CD14-positive monocyte (primary cell): ENCODE data around the gene COQ8A. TPM values are rescaled to one million over a fixed set of nuclear protein-coding genes. Genes with fewer than 3 reads are reported as not detected.

Source experiments
- DNase-seq, 3 donors: peaks; one replicate each; pipeline ENCODE4 v3.0.0-alpha.2; 2011 to 2022
- H2AFZ ChIP-seq: 2 replicates; pipeline ENCODE4 v1.6.0; 2012; ENCODE audit warnings: mild to moderate bottlenecking, low read depth, low read length, inconsistent platforms; ENCODE audit not compliant: insufficient read depth, poor library complexity, severe bottlenecking
- H3K27ac ChIP-seq, 2 donors: 1 replicate in 1 of 2; 2 replicates in 1 of 2; pipeline ENCODE4 v1.5.1; 2012 to 2013; ENCODE audit warnings: low read length in 2 of 2, control low read depth in 1 of 2, inconsistent platforms in 1 of 2, low read depth in 1 of 2, mild to moderate bottlenecking in 1 of 2
- H3K27me3 ChIP-seq, 2 donors: one replicate each; pipeline versions ENCODE4 v1.6.0 to v1.6.1; 2011 to 2013; ENCODE audit warnings: low read length in 2 of 2; ENCODE audit not compliant: control insufficient read depth in 2 of 2, insufficient read depth in 2 of 2
- H3K36me3 ChIP-seq, 2 donors: replicated peaks in 1 of 2; 1 replicate in 1 of 2; 2 replicates in 1 of 2; pipeline versions ENCODE4 v1.5.1 to v1.6.1; 2012 to 2013; ENCODE audit warnings: low read length in 2 of 2, control low read depth in 1 of 2, inconsistent platforms in 1 of 2, mild to moderate bottlenecking in 1 of 2; ENCODE audit not compliant: insufficient read depth in 2 of 2, control insufficient read depth in 1 of 2
- H3K4me1 ChIP-seq, 2 donors: 1 replicate in 1 of 2; 2 replicates in 1 of 2; pipeline versions ENCODE4 v1.5.1 to v1.6.1; 2012 to 2013; ENCODE audit warnings: low read length in 2 of 2, control low read depth in 1 of 2, inconsistent platforms in 1 of 2, mild to moderate bottlenecking in 1 of 2, moderate library complexity in 1 of 2; ENCODE audit not compliant: insufficient read depth in 2 of 2, control insufficient read depth in 1 of 2
- H3K4me2 ChIP-seq: replicated peaks from 2 replicates; pipeline ENCODE3; 2012; ENCODE audit warnings: low read length, moderate library complexity, mild to moderate bottlenecking; ENCODE audit not compliant: poor library complexity, severe bottlenecking; ENCODE audit errors: extremely low read depth
- H3K4me3 ChIP-seq, 3 experiments: fragments of 200-600 bp in 1 of 3; sonication (generic) in 1 of 3; replicated peaks in 1 of 3; 1 replicate in 2 of 3; 2 replicates in 1 of 3; pipeline ENCODE4 v1.5.1; 2011 to 2013; ENCODE audit warnings: low read length in 3 of 3, mild to moderate bottlenecking in 3 of 3, control low read depth in 2 of 3, low read depth in 2 of 3, inconsistent platforms in 1 of 3, moderate library complexity in 1 of 3
- H3K79me2 ChIP-seq: 2 replicates; pipeline ENCODE4 v1.6.0; 2012; ENCODE audit warnings: mild to moderate bottlenecking, control low read depth, inconsistent platforms, low read length, moderate library complexity; ENCODE audit not compliant: insufficient read depth
- H3K9ac ChIP-seq: 2 replicates; pipeline ENCODE4 v1.6.0; 2017; ENCODE audit warnings: low read length, mild to moderate bottlenecking; ENCODE audit not compliant: insufficient read depth, poor library complexity, severe bottlenecking
- H3K9me3 ChIP-seq, 2 donors: replicated peaks in 1 of 2; 1 replicate in 1 of 2; 2 replicates in 1 of 2; pipeline versions ENCODE4 v1.5.1 to v1.6.1; 2012 to 2013; ENCODE audit warnings: low read length in 2 of 2, control low read depth in 1 of 2; ENCODE audit not compliant: control insufficient read depth in 1 of 2, insufficient read depth in 1 of 2
- H4K20me1 ChIP-seq: 2 replicates; pipeline ENCODE4 v1.6.0; 2012; ENCODE audit warnings: mild to moderate bottlenecking, low read length, control low read depth, moderate library complexity; ENCODE audit not compliant: insufficient read depth
- H3K27ac Mint-ChIP-seq, 7 donors: one replicate each; pipeline ENCODE4 v1.8.0; 2020; ENCODE audit warnings: mild to moderate bottlenecking in 7 of 7, mixed read lengths in 7 of 7, moderate library complexity in 6 of 7, inconsistent platforms in 2 of 7
- H3K27me3 Mint-ChIP-seq, 3 donors: one replicate each; pipeline ENCODE4 v1.8.0; 2021 to 2022; ENCODE audit warnings: low read depth in 3 of 3, mild to moderate bottlenecking in 3 of 3, mixed read lengths in 3 of 3, moderate library complexity in 3 of 3, inconsistent platforms in 1 of 3
- H3K36me3 Mint-ChIP-seq, 2 donors: one replicate each; pipeline ENCODE4 v1.8.0; 2020; ENCODE audit warnings: mixed read lengths in 2 of 2, inconsistent platforms in 1 of 2, mild to moderate bottlenecking in 1 of 2
- H3K4me1 Mint-ChIP-seq: one replicate; pipeline ENCODE4 v1.8.0; 2020; ENCODE audit warnings: mild to moderate bottlenecking, mixed read lengths
- H3K4me3 Mint-ChIP-seq, 2 donors: one replicate each; pipeline ENCODE4 v1.8.0; 2020; ENCODE audit warnings: mild to moderate bottlenecking in 2 of 2, mixed read lengths in 2 of 2, moderate library complexity in 1 of 2
- H3K9me3 Mint-ChIP-seq, 7 donors: one replicate each; pipeline ENCODE4 v1.8.0; 2020 to 2022; ENCODE audit warnings: mixed read lengths in 7 of 7, mild to moderate bottlenecking in 6 of 7, moderate library complexity in 6 of 7, inconsistent platforms in 2 of 7
- CTCF ChIP-seq: fragments of 200-600 bp; IDR thresholded peaks from one replicate; pipeline ENCODE4 v1.8.0; 2022; ENCODE audit warnings: antibody characterized with exemption, mild to moderate bottlenecking
- WGBS: methylation state at CpG from one replicate; pipeline ENCODE4 v1.1.5; 2013; ENCODE audit warnings: missing lambda C conversion rate; ENCODE audit not compliant: insufficient coverage; 5-methylcytosine and 5-hydroxymethylcytosine counted together
- intact Hi-C, 2 donors: fragments of 100-400 bp; cut with micrococcal nuclease; formaldehyde crosslinking; loops; one replicate each; pipeline versions ENCODE4 v1.15.0 to v1.15.1; 2023
- polyA plus RNA-seq, 3 donors: library from polyadenylated mRNA; depleted of rRNA in 1 of 3; unstranded in 2 of 3; stranded (reverse) in 1 of 3; fragments of 300-500 nt in 2 of 3; fragments of >200 nt in 1 of 3; fragmentation: Illumina TruSeq in 2 of 3; gene quantifications; 1 replicate in 2 of 3; 2 replicates in 1 of 3; pipeline ENCODE4 v1.2.3, GENCODE V29; 2012 to 2021

Gene COQ8A
- polyA plus RNA-seq, 3 donors = 33.1 to 44.7 (median 38.2) TPM

GRCh38 chr1:226945106-226945857 is 5.2 kb downstream of the COQ8A start:
- Mint-ChIP-seq H3K36me3 (peaks cover 4 to 20% of the 10 kb centered on the region in 2 donors), H3K4me3 (no peak overlapping the region), H3K27me3 (peaks cover 0 to 2% (median 0%) of the 10 kb centered on the region in 3 donors), H3K4me1 (peaks cover 62% of the 10 kb centered on the region), H3K27ac (peak overlapping the region in 3 of 7 donors; percentile 49 to 55 (median 52)), H3K9me3 (peaks cover 0 to 4% (median 3%) of the 10 kb centered on the region in 7 donors)
- Histone ChIP-seq H3K36me3 (peaks cover 0 to 10% of the 10 kb centered on the region in 2 donors), H3K4me1 (peaks cover 15 to 30% of the 10 kb centered on the region in 2 donors), H3K27me3 (no peaks in the 10 kb centered on the region), H3K27ac (peak overlapping the region in 1 of 2 donors; percentile 23), H3K4me3 (no peak overlapping the region), H3K9ac (peak overlapping the region; percentile 10), H2AFZ (no peak overlapping the region), H3K79me2 (peaks cover 100% of the 10 kb centered on the region), H4K20me1 (peaks cover 89% of the 10 kb centered on the region), H3K4me2 (no peak overlapping the region), H3K9me3 (no peaks in the 10 kb centered on the region)
- no peak for DNase-seq
- intact Hi-C loops = no loop called here
- no peak for TF ChIP-seq CTCF
- WGBS = 59% methylated on average over 16 of the region's 19 CpGs

GRCh38 chr1:226945858-226946245 is 5.8 kb downstream of the COQ8A start:
- H3K27ac ChIP-seq = no peak overlapping the region
- peaks cover 0 to 10% of the 10 kb centered on the region in 2 donors for H3K36me3 ChIP-seq
- no peak for TF ChIP-seq CTCF
- H3K4me3 ChIP-seq = no peak overlapping the region
- peaks cover 100% of the 10 kb centered on the region for H3K79me2 ChIP-seq
- DNase-seq = no peak
- peaks cover 0 to 2% (median 0%) of the 10 kb centered on the region in 3 donors for H3K27me3 Mint-ChIP-seq
- H4K20me1 ChIP-seq = peaks cover 93% of the 10 kb centered on the region
- no peaks in the 10 kb centered on the region for H3K9me3 ChIP-seq
- H3K27me3 ChIP-seq = no peaks in the 10 kb centered on the region
- H3K9ac ChIP-seq = no peak overlapping the region
- peaks cover 0 to 4% (median 3%) of the 10 kb centered on the region in 7 donors for H3K9me3 Mint-ChIP-seq
- 90% methylated on average over 8 of the region's 8 CpGs for WGBS
- H3K4me3 Mint-ChIP-seq = no peak overlapping the region
- H3K36me3 Mint-ChIP-seq = peaks cover 4 to 20% of the 10 kb centered on the region in 2 donors
- no peak overlapping the region for H2AFZ ChIP-seq
- peaks cover 59% of the 10 kb centered on the region for H3K4me1 Mint-ChIP-seq
- H3K4me2 ChIP-seq = no peak overlapping the region
- peaks cover 13 to 26% of the 10 kb centered on the region in 2 donors for H3K4me1 ChIP-seq
- H3K27ac Mint-ChIP-seq = peak overlapping the region in 3 of 7 donors; percentile 3 to 52 (median 27)
- intact Hi-C loops = no loop called here
